Measurements from ENCODE around the gene INPP4A.

Gene INPP4A

DNA sequence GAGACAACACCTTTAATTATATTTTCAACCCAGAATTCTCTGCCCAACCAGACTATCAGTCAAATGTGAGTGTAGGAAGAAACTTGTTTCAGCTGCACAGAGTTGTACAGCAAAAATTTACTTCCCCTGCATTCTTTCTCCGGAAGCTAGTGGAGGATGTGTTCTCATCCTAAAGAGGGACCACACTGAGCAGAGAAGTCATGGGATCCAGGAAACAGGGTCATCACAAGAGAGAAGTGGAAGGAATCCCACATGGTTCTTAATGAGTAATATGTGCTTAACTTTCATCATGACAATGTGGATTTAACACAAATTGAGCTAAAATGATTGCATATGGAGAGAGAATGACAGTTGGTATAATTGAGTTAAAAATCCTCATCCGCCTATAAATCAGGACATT is 78.2 kb downstream of the INPP4A start:
- in situ Hi-C loops (cut with MboI; ENCODE audit: low sequenced_read_pairs, unreplicated experiment), result no loop called here
- TF ChIP-seq, protein P1, sequence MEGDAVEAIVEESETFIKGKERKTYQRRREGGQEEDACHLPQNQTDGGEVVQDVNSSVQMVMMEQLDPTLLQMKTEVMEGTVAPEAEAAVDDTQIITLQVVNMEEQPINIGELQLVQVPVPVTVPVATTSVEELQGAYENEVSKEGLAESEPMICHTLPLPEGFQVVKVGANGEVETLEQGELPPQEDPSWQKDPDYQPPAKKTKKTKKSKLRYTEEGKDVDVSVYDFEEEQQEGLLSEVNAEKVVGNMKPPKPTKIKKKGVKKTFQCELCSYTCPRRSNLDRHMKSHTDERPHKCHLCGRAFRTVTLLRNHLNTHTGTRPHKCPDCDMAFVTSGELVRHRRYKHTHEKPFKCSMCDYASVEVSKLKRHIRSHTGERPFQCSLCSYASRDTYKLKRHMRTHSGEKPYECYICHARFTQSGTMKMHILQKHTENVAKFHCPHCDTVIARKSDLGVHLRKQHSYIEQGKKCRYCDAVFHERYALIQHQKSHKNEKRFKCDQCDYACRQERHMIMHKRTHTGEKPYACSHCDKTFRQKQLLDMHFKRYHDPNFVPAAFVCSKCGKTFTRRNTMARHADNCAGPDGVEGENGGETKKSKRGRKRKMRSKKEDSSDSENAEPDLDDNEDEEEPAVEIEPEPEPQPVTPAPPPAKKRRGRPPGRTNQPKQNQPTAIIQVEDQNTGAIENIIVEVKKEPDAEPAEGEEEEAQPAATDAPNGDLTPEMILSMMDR (IDR thresholded peaks at IDR 0.05; ENCODE audit: borderline replicate concordance, control extremely low read depth, extremely low read depth, insufficient read depth, missing control alignments), result no peak
- DNase-seq (ENCODE audit: low spot score), result no peak

DNA sequence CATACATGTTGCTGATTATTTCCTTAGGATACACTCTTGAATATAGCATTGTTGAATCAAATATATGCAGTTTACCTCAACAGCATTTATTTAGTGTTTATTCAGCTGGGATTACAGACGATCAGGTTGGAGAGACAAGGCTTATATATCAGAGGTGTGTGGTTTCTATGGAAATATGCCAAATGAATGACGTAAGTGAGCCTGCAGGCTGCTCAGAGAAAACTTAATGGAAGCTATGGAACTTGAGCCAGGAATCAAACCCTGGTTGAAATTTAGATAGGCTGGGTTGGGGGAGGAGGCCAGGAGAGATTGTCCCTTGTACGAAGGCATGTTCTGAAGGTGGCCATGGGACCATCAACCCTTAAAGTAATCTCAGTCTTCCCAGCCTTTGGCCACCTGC is 79.5 kb downstream of the INPP4A start:
- TF ChIP-seq, protein P1 (IDR thresholded peaks at IDR 0.05; ENCODE audit: borderline replicate concordance, control extremely low read depth, extremely low read depth, insufficient read depth, missing control alignments), result no peak
- DNase-seq (ENCODE audit: low spot score), result no peak
- in situ Hi-C loops (cut with MboI; ENCODE audit: low sequenced_read_pairs, unreplicated experiment), result no loop called here

DNA sequence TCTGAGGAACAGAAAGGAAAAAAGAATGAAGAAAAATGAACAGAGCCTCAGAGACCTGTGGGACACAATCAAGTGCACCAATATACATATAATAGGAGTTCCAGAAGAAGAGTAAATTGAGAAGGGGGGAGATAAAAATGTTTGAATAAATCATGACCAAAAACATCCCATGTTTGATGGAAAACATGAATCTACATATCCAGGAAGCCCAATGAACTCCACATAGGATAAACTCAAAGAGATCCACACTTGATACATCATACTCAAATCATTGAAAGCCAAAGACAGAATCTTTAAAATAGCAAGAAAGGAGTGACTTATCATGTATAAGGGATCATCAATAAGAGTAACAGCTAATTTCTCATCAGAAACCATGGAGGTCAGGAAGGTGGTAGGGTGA is 83.7 kb downstream of the INPP4A start:
- in situ Hi-C loops (cut with MboI; ENCODE audit: low sequenced_read_pairs, unreplicated experiment), result no loop called here
- TF ChIP-seq, protein P1 (IDR thresholded peaks at IDR 0.05; ENCODE audit: borderline replicate concordance, control extremely low read depth, extremely low read depth, insufficient read depth, missing control alignments), result no peak
- DNase-seq (ENCODE audit: low spot score), result no peak

GRCh38 chr2:98530114-98530513 is 85.5 kb downstream of the INPP4A start:
- no peak for DNase-seq (ENCODE audit: low spot score)
- in situ Hi-C loops (cut with MboI; ENCODE audit: low sequenced_read_pairs, unreplicated experiment), result no loop called here
- TF ChIP-seq, protein P1 (IDR thresholded peaks at IDR 0.05; ENCODE audit: borderline replicate concordance, control extremely low read depth, extremely low read depth, insufficient read depth, missing control alignments), result no peak

- no peak for DNase-seq (ENCODE audit: low spot score)
- TF ChIP-seq, protein P1 (IDR thresholded peaks at IDR 0.05; ENCODE audit: borderline replicate concordance, control extremely low read depth, extremely low read depth, insufficient read depth, missing control alignments), result no peak
- in situ Hi-C loops (cut with MboI; ENCODE audit: low sequenced_read_pairs, unreplicated experiment), result no loop called here
Measured at GRCh38 chr2:98532756-98533155, 88.1 kb downstream of the INPP4A start.

- DNase-seq (ENCODE audit: low spot score), result no peak
- in situ Hi-C loops (cut with MboI; ENCODE audit: low sequenced_read_pairs, unreplicated experiment), result no loop called here
- TF ChIP-seq, protein P1 (IDR thresholded peaks at IDR 0.05; ENCODE audit: borderline replicate concordance, control extremely low read depth, extremely low read depth, insufficient read depth, missing control alignments), result no peak
Measured at GRCh38 chr2:98533547-98533946, 88.9 kb downstream of the INPP4A start.

- TF ChIP-seq, protein P1 (IDR thresholded peaks at IDR 0.05; ENCODE audit: borderline replicate concordance, control extremely low read depth, extremely low read depth, insufficient read depth, missing control alignments), result no peak
- no peak for DNase-seq (ENCODE audit: low spot score)
- in situ Hi-C loops (cut with MboI; ENCODE audit: low sequenced_read_pairs, unreplicated experiment), result no loop called here
Measured at GRCh38 chr2:98534761-98535160, 90.1 kb downstream of the INPP4A start.
